Fibroblast of mammary gland (primary cell): ENCODE measurements around the gene TP63.

ENCODE experiments used
- DNase-seq: peaks from one replicate; pipeline ENCODE4 v3.0.0-alpha.2; 2010; ENCODE audit warnings: low read depth
- H3K4me3 ChIP-seq: 2 replicates; pipeline ENCODE4 v1.5.1; 2011; ENCODE audit warnings: low read depth, mild to moderate bottlenecking, low read length, moderate library complexity; ENCODE audit not compliant: control insufficient read depth
- CTCF ChIP-seq: conservative IDR thresholded peaks from 2 replicates; pipeline ENCODE4 v1.5.1; 2011; ENCODE audit warnings: low read depth, low read length, inconsistent platforms; ENCODE audit not compliant: control insufficient read depth, insufficient read depth

Gene TP63

GRCh38 chr3:189822726-189823125 lies 191.5 kb downstream of the TP63 start:
- no peak overlapping the region for H3K4me3 ChIP-seq
- no peak for TF ChIP-seq CTCF
- no peak for DNase-seq

- DNase-seq, result peak; percentile 94
- TF ChIP-seq CTCF, result no peak
- no peak overlapping the region for H3K4me3 ChIP-seq
Measured at GRCh38 chr3:189824629-189825312, 193.6 kb downstream of the TP63 start.

- DNase-seq, result no peak
- H3K4me3 ChIP-seq, result no peak overlapping the region
- TF ChIP-seq CTCF, result no peak
Measured at GRCh38 chr3:189826566-189826965, 195.4 kb downstream of the TP63 start.

- H3K4me3 ChIP-seq, result no peak overlapping the region
Measured at GRCh38 chr3:189827108-189827507, 195.9 kb downstream of the TP63 start.

GRCh38 chr3:189830401-189830800 lies 199.2 kb downstream of the TP63 start:
- DNase-seq, result no peak
- no peak for TF ChIP-seq CTCF

More at GRCh38 chr3:189827108-189827507, 195.9 kb downstream of the TP63 start:
- no peak for DNase-seq
- no peak for TF ChIP-seq CTCF

GRCh38 chr3:189833266-189833665 lies 202.1 kb downstream of the TP63 start:
- DNase-seq, result no peak
- no peak overlapping the region for H3K4me3 ChIP-seq
- no peak for TF ChIP-seq CTCF

More at GRCh38 chr3:189830401-189830800, 199.2 kb downstream of the TP63 start:
- no peak overlapping the region for H3K4me3 ChIP-seq
